ENCODE measurements around the gene ITIH5.

The ITIH5 gene

DNA sequence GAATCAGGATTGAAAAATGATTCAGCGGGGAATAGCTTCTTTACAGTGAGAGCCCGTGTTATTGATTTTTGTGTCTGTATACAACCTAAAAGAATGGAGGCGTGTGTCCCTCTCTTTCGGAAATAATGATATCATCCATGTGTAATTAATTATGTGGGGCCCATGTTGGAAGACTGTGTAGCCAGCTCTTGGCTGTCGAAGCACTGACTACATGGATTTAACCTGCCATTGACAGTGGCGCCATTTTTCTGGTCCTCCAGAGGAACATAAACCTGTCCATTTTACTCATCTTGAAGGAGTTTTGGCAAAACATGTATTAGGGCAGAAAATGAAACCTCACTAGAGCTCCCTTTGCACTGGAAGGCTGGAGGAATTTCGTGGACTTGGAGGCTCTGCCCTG lies 119.6 kb downstream of the ITIH5 start:
- DNase-seq (ENCODE audit: low read depth, low spot score), result no peak

DNA sequence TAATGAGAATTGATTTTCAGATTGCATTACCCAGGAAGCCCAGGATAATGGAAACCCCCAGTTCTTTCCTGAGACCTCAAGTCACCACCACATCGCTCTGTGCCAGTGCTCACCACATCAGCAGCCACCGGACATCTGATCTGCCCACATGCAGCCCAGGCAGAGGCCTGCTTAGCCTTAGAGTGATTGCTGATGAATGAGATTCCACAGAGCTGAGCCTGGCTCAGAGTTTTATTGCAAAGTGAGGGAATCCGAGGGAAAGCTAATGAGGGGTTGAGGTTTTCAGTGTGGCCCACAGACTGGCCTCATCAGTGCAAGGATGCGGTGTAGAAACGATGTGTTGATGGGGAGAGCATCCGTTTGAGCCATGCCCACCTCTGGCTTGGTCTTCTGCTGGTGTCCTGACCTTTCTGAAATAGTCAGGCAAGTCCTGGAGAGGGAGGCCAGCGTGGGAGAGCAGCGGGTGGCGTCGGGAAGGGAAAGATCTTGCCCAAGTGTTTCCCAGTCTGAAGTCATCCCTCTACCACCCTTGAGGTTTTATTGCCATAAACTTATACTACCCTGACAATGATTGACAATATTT lies 120.3 kb downstream of the ITIH5 start:
- peak; percentile 38 for DNase-seq (ENCODE audit: low read depth, low spot score)

DNA sequence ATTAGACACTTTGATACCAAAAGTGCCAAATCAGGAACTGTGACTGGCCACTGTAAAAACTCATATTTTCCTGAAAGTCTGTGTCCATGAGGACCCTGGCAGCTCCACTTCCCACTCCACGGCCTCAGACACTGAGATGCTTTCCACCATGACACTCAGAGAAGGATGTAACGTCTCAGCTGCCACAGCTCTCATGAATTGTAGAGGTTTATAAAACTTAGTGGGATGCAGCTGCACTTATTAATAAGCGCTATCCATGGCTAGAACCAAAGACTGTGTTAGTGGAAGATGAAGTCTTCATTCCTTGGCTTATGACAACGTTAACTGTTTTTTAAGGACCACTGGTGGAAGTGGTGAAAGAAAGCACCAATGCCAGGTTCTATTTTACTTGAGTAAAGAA lies 121.0 kb downstream of the ITIH5 start:
- no peak for DNase-seq (ENCODE audit: low read depth, low spot score)

DNA sequence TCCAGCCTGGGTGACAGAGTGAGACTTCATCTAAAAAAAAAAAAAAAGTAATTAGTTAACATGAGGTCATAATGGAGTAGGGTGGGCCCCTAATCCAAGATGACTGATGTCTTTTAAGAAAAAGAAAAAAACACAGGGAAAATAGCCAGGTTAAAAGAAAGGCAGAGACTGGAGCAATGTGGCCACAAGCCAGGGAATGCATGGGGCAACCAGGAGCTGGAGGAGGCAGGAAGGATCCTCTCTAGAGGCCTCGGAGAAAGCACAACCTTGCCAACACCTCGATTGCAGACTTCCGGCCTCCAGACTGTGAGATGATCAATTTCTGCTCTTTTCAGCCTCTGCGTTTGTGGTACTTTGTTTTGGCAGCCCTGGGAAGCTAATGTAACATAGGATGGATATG lies 121.5 kb downstream of the ITIH5 start:
- DNase-seq (ENCODE audit: low read depth, low spot score), result no peak

DNA sequence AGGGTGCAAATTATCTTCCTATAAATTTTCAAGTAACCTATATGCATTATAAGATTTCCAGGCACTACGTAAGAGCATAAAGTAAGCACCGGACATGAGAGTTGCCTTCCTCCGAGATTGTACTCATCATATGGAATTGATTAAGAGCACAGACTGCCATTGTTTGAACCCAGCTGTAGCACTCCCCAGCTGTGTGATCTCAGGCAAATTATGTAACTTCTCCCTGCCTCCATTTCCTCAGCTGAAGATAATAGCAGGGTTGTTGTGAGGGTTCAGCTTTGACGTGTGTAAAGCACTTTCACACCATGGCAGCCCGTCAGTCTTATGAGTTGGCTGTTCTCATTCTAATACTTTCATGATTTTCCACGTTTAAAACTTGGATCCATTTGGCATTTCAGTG lies 122.6 kb downstream of the ITIH5 start:
- no peak for DNase-seq (ENCODE audit: low read depth, low spot score)

DNA sequence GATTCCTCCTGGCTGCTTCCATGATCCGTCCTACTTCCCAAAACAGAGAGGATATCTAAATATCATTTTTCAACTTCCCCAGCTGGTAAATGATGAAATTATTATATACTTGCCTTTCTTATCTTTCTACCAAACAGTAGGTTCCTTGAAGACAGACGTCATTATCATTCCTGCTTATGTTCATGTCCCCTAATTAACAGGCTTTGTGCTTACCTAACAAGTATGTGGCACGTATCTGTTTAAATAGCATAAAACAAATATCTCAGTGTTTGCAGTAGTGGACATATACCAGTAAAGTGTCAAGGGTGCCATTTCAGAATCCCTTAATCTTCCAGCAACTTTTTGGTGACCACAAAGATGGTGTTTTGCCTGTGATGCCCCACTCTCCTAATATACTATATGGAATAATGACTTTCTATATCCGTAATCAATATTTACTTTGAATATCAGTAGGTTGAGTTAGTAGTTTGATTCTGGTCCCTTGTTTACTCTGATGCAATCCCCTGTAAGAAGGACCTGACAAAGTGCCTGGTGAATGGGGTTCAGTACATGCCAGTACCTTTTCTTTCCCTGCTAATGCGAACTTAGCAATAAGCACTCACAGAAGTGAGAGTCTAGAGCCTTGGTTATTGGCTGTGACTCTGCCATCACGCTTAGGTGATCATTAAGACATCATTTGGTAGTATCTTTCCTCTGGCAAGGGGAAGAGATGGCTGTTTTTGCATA lies 124.4 kb downstream of the ITIH5 start:
- DNase-seq (ENCODE audit: low read depth, low spot score), result no peak

DNA sequence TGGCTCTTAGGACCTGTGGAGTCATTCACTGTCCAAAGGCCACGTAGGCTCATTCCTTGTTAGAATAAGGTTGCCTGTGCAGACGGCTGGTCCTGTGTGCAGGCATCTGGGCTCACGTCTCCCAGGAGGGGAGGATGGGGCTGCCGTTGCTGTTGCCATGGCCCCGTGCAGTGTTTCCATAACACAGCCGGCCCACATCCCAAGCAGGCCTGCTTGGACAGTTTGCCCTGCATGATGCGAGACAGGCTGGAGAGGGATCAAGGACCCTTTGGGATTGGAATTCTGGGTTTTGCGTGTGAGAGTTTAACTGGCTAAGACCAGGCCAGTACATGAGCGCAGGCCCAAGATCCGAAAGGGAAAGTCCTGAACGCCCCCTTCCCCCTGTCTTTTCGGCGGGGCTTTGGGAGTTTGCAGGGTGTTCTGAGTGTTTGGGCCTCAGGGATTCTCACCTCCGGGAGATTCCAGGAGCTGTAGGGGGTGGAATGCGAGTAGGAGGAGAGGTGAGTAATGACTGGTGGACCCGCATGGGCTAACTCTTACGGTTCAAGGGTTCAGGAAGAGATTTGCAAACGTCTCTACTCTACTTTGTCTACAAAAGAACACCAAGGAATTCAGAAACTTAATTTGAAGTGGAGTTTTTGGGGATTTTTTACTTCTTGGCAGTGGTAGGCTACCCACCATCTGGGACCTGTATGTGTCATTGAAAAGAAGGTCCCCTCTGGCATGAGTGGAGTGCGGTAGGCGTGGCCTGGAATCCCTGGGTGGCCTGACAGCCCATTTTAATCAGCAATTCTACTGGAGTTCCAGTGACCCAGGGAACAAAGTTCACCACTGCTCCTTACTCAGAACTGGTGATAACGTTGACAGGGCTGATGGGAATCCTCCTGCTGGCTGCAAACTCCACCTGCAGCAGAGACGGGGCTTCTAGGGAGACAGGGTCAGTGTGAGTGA lies 125.4 kb downstream of the ITIH5 start:
- peak; percentile 70 for DNase-seq (ENCODE audit: low read depth, low spot score)

DNA sequence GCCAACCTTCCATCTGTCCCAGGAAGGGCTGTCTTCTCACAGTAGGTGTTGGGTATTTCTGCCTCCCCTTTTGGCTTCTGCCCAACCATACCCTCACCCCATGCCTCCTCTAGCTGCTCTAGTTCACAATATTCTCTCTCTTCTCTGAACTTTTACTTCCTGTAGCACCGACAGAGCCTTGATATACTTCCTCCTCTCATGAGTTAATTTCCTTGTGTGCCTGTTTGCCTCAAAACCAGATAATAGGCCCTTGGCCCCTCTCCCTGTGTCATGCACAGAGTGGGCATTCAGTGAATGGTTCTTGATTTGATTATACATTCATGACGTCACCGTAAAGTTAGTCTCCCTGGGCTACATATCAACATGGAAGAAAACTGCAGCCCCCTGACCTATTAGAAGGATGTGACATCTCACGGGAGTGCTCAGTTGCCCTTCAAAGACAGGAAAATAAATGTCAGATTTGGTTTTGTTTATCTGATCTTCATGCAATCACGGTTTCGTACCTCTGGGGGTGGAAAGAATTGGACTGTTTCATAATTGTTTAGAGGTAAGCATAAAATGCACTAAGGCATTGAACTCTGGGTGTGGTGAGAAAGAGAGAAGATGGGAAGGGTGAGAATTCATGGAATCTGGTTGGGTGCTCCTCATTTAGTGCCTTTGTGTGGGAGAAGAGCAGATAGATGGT lies 127.7 kb downstream of the ITIH5 start:
- DNase-seq (ENCODE audit: low read depth, low spot score), result no peak

DNA sequence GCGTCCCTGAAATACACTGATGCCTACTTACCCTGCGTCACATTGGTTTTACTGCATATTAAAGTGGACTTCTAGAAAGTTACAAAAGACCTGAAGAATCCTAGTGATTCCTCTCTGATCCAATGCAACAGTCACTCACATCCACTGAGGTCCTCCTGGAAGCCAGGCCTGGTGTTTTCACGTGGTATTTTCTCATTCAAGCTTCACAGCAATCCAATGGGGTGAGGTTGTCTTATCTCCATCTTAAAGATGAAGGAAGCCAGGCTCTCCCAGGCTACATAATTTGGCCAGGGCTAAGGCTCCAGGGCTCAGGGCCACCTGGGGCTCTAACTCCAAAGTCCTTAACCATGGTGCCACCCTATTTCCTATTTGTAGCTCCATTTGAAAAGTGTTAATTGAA lies 129.6 kb downstream of the ITIH5 start:
- DNase-seq (ENCODE audit: low read depth, low spot score), result no peak

DNA sequence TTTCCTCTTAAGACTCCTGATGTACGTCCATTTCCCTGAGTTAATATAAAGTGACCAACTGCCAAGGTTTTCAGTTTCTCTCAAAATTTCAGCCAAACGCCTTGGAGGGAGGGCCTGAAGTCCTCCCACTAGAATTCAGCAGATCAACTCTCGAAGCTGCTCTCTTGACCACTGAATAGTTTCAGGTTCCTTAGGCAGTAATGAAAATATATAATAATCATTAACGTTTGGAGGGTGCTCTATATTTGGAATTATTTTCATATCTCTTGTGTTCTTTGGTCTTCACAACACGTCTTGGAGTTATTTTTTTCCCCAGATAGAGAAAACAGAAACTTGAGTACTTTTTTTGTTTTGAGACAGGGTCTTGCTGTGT lies 132.3 kb downstream of the ITIH5 start:
- DNase-seq (ENCODE audit: low read depth, low spot score), result no peak

DNA sequence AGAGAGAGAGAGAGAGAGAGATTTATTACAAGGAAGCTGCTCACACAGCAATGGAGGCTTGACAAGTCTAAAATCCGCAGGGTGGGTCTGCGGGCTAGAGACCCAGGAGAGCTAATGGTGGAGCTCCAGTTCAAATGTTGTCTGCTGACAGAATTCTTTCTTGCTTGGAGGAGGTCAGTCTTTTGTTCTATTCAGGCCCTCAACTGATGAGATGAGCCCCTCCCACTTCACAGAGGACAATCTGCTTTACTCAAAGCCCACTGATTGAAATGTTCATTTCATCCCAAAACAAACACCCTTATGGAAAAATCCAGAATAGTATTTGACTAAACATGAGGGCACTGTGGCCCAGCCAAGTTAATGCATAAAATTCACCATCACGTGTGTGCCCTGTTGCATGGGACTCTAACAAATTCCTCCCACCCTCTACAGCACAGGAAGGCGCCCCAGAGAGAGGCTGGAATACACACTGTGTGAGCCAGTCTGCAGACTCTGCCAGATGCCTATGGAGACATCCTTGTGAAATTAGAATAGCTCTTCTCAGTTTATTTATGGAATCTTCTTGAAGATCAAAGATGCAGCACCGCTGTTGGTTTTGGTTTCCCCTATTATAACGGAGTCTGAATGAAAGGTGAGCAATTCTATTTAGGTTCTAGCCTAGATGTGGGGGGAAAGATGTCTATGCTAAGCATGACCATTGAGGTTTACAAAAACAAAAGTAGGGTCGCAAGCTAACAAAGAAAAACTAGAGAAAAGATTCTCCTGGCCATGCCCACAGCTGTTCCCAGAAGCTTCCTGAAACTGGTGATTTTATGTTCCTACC lies 132.9 kb downstream of the ITIH5 start:
- DNase-seq (ENCODE audit: low read depth, low spot score), result no peak

DNA sequence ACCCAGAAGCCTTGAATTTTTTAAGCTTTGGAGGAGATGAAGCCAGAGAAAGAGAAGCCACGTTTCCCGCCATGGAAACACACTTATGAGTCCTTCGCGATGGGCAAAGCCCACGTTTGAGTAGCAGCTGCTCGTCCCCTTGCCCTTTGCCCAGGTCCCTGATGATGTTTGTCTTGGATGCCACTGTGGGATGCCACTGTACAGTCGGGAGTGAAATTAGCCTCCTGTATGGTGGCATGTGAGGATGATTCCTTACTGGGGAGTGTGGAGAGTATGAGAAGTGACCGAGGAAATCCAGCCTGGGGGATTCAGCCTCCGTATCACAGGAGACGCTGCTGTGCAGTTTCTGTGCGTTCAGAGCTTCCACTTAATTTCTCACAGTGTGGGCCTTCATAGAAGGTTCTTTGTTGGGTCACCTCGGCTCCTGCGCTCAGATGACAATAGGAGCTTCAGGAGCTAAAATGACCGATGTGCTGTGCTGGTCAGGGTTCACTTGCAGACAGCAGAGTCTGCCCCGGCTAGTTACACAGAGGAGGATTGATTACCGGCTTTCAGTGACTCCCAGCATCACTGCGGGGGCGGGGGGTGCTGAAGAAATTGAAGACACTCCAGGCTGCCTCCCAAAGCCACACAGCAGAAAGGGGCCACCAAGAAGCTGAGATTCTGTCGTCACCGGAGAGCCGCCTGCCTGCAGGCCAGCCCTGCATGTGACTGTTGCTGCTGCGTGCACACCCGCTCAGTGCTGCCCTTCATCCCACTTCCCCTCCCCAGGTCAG lies 133.9 kb downstream of the ITIH5 start:
- no peak for DNase-seq (ENCODE audit: low read depth, low spot score)

DNA sequence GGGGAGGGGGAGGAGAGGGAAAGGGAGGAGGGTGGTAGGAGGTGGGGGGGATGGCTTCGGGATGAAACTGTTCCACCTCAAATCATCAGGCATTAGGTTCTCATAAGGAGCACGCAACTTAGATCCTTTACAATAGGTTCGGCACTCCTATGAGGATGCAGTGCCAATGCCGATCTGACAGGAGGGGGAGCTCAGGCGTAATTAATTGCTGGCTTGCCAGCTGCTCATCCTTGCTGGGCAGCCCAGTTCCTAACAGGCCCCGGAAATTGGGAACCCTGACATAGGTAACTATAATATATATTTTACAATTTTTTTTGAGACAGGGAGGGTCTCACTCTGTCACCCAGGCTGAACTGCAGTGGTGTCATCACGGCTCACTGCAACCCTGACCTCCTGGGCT lies 137.1 kb downstream of the ITIH5 start:
- no peak for DNase-seq (ENCODE audit: low read depth, low spot score)

DNA sequence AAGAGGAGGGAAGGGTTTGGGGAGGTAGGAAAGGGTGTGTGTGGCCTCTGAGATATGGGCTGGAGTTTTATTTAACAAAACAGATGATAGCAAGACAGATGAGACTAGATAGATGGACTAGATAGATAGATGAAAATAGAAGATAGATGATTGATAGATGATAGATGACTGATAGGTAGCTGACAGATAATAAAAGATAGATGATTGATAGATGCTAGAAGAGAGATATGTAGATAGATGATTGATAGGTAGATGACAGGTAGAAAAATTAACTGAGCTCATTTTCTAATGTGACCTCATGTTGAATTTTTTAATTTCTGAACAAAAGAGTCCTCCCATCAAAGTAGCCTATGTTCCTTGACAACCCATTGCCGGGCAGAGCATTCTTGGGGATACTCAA lies 139.3 kb downstream of the ITIH5 start:
- DNase-seq (ENCODE audit: low read depth, low spot score), result no peak

DNA sequence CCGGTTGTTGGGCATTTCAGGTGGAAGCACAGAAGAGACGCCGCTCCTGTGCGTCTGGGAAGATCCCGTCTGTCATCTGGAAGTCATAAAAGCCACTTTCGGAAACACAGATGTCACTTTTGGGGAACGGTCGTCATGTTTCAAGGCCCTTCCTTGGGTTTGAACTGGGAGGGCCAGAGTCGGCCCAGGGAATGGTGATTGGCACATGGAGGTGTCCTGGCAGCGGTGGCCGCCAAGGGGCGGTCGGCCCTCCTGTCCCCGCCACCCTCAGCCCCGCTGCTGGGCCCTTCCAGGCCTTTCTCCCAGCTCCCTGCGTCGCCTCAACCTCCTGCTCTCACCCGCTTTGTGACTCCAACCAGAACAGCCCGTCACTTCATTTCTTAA lies 140.8 kb downstream of the ITIH5 start:
- no peak for DNase-seq (ENCODE audit: low read depth, low spot score)

DNA sequence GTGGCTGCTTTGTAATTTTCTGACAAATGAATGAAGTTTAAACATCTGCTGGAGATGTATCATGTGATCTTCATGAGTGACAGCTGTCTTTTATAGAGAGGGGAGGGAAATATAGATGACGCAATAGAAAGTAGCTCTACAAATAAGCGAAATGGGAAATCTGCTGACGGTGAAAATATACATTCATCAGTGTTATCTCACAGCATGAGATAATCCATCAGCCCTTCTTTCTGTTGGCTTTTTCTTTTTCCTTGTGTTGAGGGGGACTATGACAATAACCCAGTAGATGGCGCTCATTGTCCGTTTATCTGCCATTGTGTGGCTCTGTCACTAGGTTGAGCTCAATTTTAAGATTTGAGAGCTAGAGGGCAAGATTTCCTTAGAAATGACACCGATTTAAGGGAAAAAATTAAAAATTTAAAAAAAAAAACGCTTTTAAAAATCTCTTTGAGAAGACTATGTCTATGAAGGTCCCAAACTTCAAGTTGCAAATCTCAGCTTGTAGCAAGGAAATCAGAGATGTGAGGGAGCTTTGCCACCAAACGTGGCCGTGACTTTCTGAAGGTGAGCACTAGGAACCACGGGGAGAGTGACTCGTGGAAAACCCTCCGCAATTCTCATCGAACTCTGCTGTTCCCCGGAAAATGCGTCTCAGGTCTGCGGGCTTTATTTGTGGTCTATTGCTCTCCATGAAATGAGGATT lies 141.3 kb downstream of the ITIH5 start:
- peak; percentile 86 for DNase-seq (ENCODE audit: low read depth, low spot score)

DNA sequence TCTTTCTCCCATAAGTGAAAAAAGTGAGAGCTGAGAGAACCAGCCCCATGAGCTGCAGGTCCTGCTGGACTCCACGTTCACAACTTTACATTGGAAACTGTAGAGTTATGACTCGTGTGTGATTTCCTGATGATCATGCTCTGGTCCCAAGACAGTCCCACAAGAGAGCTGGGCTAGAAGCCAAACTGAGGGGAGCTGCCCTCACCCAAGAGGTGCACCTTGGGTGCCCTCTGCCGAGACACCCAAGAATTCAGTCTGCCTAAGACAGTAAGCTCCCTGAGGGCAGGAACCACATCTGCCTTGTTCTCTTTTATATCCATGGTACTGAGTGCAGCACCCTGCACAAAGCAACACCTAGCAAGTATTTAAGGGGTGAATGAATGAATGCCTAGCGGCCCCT lies 143.1 kb downstream of the ITIH5 start:
- DNase-seq (ENCODE audit: low read depth, low spot score), result no peak

DNA sequence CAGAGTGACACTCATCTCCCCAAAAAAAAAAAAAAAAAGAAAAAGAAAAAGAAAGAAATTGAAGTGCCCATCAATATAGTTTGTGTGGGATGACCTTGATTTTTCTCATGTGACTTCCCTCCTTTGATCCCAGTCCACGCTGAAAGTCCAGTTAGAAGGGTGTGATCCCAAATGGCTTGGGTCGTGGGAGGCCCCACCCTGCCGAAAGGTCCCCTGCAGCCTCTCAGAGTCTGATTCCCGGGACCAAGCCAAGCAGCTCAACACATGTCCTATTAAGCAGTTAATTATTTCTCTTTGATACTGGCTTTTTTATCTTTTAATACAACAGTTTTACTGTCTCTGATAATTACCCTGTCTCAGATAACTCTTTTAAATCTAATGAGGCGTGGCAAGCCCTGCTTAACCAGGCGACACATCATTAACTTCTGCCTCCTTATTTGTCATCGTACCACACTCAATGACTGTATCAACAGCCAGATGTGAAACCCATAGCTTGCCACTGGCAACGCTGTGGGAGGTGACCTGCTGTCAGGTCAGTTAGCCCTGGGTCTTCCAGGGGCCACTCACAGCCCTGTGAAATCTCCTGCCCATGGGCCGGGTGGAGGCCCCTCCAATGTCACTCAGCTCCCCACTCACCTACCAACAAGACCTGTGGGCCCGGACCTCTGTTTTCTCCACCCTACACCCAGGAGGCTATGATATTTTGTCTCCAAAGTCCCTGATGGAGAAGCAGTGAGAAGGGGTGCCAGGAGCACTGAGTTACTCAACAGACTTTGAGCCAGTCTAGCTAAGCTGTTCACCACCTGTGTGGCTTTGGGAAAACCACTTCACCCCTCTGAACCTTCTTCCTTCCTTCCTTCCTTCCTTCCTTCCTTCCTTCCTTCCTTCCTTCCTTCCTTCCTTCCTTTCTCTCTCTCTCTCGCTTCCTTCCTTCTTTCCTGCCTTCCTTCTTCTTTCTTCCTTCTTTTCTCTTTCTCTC lies 146.0 kb downstream of the ITIH5 start:
- no peak for DNase-seq (ENCODE audit: low read depth, low spot score)

DNA sequence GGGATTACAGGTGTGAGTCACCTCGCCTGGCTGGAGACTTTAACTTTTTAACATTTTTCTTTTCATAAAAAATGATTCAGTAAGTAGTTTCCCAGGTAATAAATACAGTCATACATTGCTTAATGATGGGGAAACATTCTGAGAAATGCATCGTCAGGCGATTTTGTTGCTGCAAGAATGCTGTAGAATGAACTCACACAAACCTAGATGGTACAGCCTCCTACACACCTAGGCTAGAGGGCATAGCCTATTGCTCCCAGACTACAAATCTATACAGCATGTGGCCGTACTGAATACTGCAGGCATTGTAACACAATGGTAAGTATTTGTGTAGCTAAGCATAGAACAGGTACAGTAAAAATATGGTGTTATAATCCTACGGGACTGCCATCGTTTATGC lies 147.4 kb downstream of the ITIH5 start:
- DNase-seq (ENCODE audit: low read depth, low spot score), result no peak
